ENCODE results near the gene DICER1. TPM values are rescaled to one million over a fixed set of nuclear protein-coding genes. Genes with fewer than 3 reads are reported as not detected.

DICER1 gene
- total RNA-seq, 1 donor from 2014 or later: 78.3 TPM

DNA sequence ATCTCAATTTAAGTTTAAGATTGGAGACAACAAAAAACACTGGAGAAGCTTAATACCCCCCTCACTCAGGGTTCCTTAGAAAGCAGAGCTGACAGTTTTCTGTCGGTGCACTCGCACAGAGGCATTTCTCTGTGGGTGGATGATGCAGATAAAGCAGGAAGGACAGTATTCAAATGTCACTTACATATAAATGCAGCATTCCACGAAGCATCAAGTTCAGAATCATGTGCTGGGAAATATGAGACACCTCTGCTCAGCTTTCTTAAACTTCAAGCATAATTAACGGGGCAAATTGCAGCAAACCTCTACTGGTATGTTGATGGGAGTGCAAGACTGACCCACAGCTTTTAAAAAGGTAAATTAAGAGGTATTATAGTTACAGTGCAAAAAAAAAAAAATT is 68.7 kb downstream of the DICER1 start:
- DNase-seq (ENCODE audit: low spot score): no peak

- DNase-seq (ENCODE audit: low spot score): no peak
Observed at GRCh38 chr14:95087619-95088018, 69.7 kb downstream of the DICER1 start.

GRCh38 chr14:95085321-95085720 is 72.0 kb downstream of the DICER1 start:
- DNase-seq (ENCODE audit: low spot score): no peak

DNA sequence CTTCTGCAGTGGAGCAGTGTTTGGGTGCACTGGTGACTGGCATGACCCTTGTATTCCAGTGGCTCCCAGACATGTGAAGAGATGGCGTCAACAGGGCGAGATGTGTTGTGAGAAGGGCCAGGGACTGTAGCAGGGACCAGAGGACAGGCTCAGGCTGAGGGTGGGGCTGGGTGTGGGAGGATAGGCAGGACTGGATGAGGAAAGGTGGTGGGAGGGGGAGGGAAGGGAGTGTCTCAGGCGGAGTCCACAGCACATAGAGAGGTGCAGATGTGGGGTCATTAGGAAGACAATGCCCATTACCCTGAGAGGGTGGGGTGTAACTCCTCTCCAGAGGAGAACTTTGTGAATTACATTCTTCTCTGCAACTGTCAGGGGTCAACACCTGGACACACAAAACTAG is 78.5 kb downstream of the DICER1 start:
- DNase-seq (ENCODE audit: low spot score): no peak

DNA sequence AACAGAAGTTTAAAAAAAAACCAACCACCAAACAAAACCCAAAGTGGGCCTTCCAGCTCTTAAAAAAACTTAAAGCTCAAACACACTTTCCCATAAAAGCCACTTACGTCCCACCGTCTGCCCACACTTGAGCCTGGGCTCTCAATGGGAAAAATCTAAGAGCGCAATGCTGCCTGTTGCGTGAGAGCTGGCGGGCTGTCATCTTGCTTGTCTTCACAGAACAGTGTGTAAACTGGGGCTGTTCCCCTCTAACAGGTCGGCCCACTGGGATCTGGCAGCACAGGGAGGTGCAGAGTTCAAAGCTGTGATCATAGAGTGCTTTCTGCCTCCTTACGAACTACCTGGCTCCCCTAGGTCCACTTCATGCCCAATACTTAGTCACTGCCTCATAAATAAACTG is 80.0 kb downstream of the DICER1 start:
- no peak for DNase-seq (ENCODE audit: low spot score)

DNA sequence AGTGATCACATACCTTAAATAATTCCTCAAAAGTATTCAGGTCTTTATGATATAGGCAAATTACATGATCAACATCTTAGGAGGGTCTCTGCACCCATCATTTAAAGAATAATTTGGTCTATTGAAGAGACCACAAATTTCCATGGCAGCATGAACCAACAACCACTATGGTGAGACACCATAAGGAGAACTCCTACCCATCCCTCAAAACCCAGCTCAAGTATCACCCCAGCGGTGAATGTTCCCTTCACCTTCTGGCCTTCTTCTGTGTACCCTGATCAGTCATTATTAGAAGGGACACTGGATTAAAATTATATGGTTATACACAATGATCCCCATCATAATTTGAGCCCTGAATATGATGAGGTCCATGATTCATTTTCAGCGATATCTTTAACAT is 81.5 kb downstream of the DICER1 start:
- no peak for DNase-seq (ENCODE audit: low spot score)

DNA sequence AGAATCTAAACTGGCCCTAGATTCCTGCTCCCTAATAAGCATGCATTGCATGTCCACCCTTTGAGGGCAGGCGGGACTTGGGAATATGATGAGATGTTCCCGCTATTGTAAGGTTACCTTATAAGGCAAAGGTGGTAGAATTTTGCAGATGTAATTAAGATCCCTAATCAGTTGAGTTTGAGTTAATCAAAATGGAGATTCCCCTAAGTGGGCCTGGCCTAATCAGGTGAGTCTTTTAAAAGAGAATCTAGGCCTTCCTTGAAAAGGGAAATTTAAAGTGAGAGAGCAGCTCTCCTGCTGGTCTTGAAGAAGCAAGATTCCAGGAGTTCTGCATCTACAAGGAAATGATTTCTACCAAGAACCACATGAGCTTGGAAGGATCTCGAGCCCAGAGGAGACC is 83.4 kb downstream of the DICER1 start:
- no peak for DNase-seq (ENCODE audit: low spot score)

GRCh38 chr14:95072310-95072905 is 84.9 kb downstream of the DICER1 start:
- no peak for DNase-seq (ENCODE audit: low spot score)

GRCh38 chr14:95071649-95072280 is 85.6 kb downstream of the DICER1 start:
- DNase-seq (ENCODE audit: low spot score): no peak

DNA sequence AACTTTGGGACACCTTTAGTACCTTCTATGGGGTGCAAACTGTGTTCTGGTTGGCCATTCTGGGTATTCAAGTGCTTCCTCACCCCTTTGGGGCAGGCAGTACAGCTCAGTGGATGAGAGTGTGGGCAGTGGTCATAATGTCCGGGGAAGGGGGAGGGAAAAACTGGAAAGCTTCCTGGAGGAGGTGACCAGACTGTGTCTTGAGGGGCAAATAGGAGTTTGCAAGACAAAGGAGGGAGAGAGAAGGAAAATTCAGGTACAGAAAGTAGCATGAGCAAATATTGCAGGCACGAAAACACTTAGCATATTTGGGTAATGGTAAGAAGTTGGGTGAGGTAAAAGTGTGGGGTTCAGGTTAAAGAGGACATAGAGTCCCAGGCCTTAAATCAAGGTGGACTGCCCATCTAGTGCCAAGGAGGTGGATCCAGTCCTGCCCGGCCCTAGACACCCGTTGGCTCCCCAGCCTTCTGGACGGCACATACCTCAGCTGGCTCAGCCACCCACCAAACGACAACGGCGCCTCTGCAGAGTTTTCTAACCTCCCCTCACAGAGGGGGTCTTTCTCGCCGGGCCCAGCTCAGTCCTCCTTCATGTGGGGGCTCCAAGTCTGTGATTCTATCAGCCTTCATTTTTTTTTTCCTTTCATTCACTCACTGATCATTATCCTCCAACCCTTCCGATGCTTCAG is 86.4 kb downstream of the DICER1 start:
- no peak for DNase-seq (ENCODE audit: low spot score)

DNA sequence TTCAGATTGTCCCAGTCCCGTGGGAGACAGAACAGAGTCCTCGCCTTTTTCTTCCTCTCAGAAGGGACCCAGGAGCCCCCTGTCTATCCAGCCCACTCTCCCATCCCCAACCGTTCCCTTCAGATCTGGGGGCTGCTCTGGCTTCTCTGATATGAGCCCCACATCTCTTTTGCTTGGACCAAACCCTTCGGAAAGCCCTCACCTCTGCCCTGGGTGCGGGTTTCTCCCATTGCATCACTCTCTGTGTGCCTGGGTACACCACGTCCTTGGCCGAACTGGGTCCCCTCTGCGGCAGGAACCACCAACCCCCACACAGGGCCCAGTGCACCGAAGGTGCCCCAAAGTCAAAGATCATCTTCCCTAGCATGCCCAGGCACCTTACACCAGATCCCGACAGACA is 87.8 kb downstream of the DICER1 start:
- DNase-seq (ENCODE audit: low spot score): no peak

GRCh38 chr14:95069018-95069417 is 88.3 kb downstream of the DICER1 start:
- no peak for DNase-seq (ENCODE audit: low spot score)

DNA sequence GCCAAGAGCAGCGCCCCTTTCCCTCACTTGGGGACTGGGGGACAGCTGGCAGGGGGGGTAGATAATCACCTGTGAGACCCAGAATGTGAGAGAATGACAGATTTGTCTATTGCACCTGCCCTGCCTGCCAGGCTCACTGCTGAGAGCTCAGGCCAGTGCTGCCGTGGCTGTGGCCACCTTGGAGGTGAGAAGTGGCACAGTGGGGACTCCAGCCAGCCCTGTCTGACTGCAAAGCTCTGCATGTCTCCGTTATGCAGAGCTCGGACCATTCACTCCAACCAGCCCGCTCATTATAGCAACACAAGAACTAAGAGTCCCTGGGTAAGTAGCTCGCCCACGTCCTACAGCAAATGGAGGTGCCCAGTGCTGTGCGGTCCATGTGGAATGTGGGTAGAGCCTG is 88.8 kb downstream of the DICER1 start:
- no peak for DNase-seq (ENCODE audit: low spot score)

- no peak for DNase-seq (ENCODE audit: low spot score)
Observed at GRCh38 chr14:95068080-95068479, 89.2 kb downstream of the DICER1 start.

DNA sequence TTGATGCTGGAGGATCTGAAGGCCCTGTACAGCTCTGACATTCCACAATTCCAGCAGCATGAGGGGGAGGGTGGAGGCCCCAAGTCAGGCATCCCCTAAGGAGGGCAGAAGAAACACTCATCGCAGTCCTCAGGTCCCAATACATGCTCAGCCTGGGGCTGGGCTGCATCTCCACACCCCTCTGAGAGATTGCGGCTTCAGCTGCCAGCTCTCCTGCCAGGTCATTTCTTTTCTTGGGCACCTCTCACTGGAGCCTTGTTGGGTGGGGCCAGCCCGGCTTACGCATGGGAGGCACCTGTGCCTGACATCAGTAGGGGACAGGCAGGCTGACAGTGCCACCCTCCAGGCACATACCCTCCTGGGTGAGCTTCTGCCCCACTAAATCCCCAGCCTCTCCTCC is 89.8 kb downstream of the DICER1 start:
- DNase-seq (ENCODE audit: low spot score): no peak

GRCh38 chr14:95066427-95066986 is 90.8 kb downstream of the DICER1 start:
- no peak for DNase-seq (ENCODE audit: low spot score)

DNA sequence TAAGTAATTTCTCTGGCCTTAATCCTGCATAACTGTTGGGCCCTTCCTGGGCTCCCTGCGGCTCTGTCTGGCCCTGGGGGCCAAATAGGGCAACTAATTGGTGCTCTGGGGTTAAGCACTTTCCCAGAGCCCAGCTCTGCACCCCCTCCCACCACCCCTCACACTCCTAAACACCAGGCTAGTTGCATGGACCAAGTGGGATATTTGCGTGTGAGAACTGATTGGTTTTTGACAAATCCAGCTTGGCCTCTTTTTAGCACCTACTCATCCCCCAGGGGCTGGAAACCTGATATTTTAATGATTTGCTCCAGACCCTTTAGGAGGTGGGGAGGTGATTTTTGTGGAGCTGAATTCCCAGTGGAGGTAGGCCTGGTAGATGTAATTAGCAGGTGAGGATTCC is 91.9 kb downstream of the DICER1 start:
- DNase-seq (ENCODE audit: low spot score): peak; percentile 64

DNA sequence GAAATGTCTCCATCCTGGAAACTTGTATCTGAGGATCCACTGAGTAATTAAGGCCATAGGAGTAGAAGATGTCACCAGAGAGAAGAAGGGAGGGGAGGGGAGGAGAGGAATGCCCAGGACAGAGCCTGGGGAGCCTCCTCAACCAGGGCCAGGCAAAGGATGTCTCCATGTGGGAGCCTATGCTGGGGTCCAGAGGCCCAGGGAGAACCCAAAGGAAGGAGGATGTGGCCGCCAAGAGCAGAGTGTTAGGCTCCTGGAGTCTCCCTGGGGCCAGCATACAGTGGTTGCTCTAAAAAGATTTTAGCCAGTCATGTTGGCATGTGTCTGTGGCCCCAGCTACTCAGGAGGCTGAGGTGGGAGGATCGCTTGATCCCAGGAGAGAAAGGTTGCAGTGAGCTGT is 92.6 kb downstream of the DICER1 start:
- DNase-seq (ENCODE audit: low spot score): no peak

- peak; percentile 51 for DNase-seq (ENCODE audit: low spot score)
Observed at GRCh38 chr14:95064256-95064655, 93.1 kb downstream of the DICER1 start.

DNA sequence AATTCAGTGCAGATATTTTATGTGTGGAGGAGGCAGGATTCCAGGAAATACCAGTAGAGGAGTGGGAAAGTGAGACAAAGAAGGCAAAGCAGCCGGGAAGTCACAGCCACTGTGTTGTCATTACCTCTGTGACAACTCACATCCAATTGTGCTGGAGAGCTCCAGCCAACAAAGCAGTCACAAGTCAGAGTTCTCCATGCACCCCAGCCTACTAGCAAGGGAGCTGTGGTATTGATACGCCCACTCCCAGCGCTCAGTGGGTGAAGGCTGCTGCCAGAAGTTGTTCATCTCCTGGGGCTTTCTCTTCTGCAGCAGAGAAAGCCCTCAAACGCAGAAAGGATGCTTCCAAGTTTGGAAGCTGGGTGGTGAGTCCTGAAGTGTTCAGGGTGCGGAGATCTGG is 93.9 kb downstream of the DICER1 start:
- peak; percentile 37 for DNase-seq (ENCODE audit: low spot score)

DNA sequence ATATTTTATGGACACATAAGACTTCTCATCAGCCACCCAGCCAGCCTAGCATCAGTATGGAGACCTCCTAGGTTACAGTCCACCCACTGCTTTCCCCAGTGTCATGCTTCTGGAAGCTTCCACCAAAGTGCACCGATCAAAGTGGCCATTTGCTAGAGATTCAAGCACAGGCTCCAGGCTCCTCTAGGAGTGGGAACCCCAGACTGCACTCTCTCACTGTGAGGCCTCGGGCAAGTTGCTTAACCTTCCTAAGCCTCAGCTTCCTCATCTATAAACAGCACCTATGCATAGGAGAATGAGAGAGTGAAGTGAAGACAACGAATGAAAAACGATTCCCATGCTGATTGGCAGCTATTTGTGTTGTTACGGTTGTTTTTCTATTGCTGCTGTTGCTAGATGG is 94.4 kb downstream of the DICER1 start:
- DNase-seq (ENCODE audit: low spot score): no peak

DNA sequence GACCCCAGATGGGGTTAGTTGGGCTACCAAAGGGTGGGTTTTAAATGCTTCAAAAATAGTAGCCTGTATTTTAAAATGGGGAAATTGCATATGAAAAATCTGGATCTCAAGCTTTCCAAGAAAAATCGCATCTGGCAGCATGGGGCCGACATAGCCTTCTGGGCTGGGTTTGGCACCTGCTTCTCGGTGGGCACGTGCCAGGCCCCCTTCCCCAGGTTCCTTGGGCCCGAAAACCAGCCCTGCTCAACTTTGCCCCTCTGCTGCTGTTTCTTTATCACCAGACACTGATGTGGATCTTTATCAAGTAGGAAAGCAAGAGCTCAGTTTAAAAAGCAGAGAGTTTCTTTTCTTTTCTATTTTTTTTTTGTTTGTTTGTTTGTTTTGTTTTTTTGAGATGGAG is 95.1 kb downstream of the DICER1 start:
- peak; percentile 20 for DNase-seq (ENCODE audit: low spot score)
